Activated T-cell treated with anti-CD3 and anti-CD28 coated beads, Interleukin-2, amount 50 U/mL, for 72 hours (primary cell): ENCODE results near the gene IMP3. TPM values are rescaled to one million over a fixed set of nuclear protein-coding genes. Genes with fewer than 3 reads are reported as not detected.

Source experiments
- ATAC-seq, 2 donors: fragments of 150-1000 bp; cut with Tn5 transposase; replicated peaks in 1 of 2; 2 replicates each; pipeline ENCODE4 v1.10.0; 2021; ENCODE audit warnings: moderate library complexity in 2 of 2, mild to moderate bottlenecking in 1 of 2
- DNase-seq, 2 donors: peaks; one replicate each; pipeline ENCODE4 v3.0.0; 2021 to 2022; ENCODE audit warnings: mixed read lengths in 1 of 2
- H3K27ac Mint-ChIP-seq: one replicate; pipeline ENCODE4 v1.8.0; 2022; ENCODE audit warnings: mild to moderate bottlenecking, moderate library complexity, mixed read lengths
- H3K27me3 Mint-ChIP-seq: one replicate; pipeline ENCODE4 v1.8.0; 2022; ENCODE audit warnings: low read depth, mixed read lengths
- H3K36me3 Mint-ChIP-seq, 2 donors: one replicate each; pipeline ENCODE4 v1.8.0; 2022; ENCODE audit warnings: mixed read lengths in 2 of 2, mild to moderate bottlenecking in 1 of 2; ENCODE audit not compliant: insufficient read depth in 2 of 2
- H3K4me1 Mint-ChIP-seq: one replicate; pipeline ENCODE4 v1.8.0; 2022; ENCODE audit warnings: low read depth, mixed read lengths
- H3K4me3 Mint-ChIP-seq, 2 donors: one replicate each; pipeline ENCODE4 v1.8.0; 2022; ENCODE audit warnings: mild to moderate bottlenecking in 2 of 2, mixed read lengths in 2 of 2, moderate library complexity in 2 of 2
- H3K9me3 Mint-ChIP-seq, 2 donors: one replicate each; pipeline ENCODE4 v1.8.0; 2022; ENCODE audit warnings: mixed read lengths in 2 of 2
- total RNA-seq, 2 donors: library from RNA; stranded (reverse); gene quantifications; one replicate each; pipeline ENCODE4 v1.2.3, GENCODE V29; 2022

Gene IMP3
- total RNA-seq, 2 donors from 2014 or later = 57.5 to 61.0 TPM

DNA sequence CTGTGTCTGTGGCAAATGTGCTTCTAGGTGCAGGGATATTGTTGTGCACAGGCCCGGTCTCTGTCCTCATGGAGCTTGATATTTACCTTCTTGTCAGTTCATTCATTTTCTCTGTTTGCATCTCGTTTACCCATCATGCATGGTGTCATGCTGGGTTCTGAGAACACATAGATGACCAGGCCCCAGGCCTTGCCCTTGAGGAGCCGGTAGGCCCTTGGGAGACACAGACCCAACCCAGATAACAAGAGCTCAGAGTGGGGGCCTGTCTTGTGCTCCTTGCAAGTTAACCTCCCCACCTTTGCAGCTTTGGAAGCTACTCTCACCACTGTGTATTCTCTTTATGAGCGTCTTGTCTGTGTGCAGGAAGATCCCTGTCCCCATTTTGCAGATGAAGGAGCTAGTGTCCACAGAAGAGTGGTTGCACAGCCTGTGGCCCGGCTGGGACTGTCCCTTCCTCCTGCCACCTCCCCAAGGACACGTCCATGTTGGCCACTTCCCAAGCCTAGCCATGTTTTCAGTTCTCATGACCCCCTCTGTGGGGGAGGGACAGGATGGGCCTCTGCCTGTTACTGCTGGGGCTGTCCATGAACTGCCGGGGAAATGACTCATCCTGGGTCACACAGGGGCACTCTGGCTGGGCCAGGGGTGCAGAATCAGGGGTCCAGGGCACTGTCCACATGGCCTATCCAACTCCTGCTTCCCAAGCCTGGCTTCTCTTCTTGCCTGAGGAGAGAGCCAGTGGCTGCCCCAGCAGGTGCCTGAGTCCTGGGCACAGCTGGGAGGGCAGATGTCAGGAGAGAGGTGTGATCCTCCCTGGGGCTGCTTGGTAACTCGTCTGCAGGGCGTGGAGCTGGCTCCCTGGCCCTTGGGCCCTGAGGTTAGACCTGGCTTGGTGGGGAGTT, 11.1 kb upstream of the IMP3 start:
- Mint-ChIP-seq H3K4me1 (peaks cover 31% of the 10 kb centered on the region), H3K27ac (peak overlapping the region; percentile 17), H3K4me3 (peak overlapping the region; percentile 25 to 46), H3K36me3 (no peaks in the 10 kb centered on the region), H3K27me3 (peaks cover 8% of the 10 kb centered on the region), H3K9me3 (no peaks in the 10 kb centered on the region)
- DNase-seq (peak; percentile 5 to 17), ATAC-seq (peak in 1 of 2 donors; percentile 41)

DNA sequence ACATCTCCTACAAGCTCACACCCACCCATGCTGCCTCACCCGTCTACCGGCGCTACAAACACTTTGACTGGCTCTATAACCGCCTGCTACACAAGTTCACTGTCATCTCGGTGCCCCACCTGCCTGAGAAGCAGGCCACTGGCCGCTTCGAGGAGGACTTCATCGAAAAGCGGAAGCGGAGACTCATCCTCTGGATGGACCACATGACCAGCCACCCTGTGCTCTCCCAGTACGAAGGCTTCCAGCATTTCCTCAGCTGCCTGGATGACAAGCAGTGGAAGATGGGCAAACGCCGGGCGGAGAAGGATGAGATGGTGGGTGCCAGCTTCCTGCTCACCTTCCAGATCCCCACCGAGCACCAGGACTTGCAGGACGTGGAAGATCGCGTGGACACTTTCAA, 9.8 kb upstream of the IMP3 start:
- Mint-ChIP-seq H3K27ac (no peak overlapping the region), H3K9me3 (no peaks in the 10 kb centered on the region), H3K36me3 (no peaks in the 10 kb centered on the region), H3K4me1 (peaks cover 33% of the 10 kb centered on the region), H3K27me3 (peaks cover 8% of the 10 kb centered on the region), H3K4me3 (no peak overlapping the region)
- ATAC-seq = no peak
- no peak for DNase-seq

DNA sequence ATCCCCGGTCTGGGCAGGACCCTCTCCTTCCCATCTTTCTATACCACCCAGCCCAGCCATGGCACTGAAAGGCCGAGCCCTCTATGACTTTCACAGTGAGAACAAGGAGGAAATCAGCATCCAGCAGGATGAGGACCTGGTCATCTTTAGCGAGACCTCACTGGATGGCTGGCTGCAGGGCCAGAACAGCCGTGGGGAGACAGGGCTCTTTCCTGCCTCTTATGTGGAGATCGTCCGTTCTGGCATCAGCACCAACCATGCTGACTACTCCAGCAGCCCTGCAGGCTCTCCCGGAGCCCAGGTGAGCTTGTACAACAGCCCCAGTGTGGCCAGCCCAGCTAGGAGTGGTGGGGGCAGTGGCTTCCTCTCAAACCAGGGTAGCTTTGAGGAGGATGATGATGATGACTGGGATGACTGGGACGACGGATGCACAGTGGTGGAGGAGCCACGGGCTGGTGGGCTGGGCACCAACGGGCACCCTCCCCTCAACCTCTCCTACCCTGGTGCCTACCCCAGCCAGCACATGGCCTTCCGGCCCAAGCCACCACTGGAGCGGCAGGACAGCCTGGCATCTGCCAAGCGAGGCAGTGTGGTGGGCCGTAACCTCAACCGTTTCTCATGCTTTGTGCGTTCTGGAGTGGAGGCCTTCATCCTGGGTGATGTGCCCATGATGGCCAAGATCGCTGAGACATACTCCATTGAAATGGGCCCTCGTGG, 9.2 kb upstream of the IMP3 start:
- Mint-ChIP-seq H3K27ac (no peak overlapping the region), H3K4me1 (peaks cover 33% of the 10 kb centered on the region), H3K27me3 (peaks cover 8% of the 10 kb centered on the region), H3K36me3 (no peaks in the 10 kb centered on the region), H3K4me3 (peak overlapping the region in 1 of 2 donors; percentile 43), H3K9me3 (no peaks in the 10 kb centered on the region)
- DNase-seq (no peak), ATAC-seq (no peak)

DNA sequence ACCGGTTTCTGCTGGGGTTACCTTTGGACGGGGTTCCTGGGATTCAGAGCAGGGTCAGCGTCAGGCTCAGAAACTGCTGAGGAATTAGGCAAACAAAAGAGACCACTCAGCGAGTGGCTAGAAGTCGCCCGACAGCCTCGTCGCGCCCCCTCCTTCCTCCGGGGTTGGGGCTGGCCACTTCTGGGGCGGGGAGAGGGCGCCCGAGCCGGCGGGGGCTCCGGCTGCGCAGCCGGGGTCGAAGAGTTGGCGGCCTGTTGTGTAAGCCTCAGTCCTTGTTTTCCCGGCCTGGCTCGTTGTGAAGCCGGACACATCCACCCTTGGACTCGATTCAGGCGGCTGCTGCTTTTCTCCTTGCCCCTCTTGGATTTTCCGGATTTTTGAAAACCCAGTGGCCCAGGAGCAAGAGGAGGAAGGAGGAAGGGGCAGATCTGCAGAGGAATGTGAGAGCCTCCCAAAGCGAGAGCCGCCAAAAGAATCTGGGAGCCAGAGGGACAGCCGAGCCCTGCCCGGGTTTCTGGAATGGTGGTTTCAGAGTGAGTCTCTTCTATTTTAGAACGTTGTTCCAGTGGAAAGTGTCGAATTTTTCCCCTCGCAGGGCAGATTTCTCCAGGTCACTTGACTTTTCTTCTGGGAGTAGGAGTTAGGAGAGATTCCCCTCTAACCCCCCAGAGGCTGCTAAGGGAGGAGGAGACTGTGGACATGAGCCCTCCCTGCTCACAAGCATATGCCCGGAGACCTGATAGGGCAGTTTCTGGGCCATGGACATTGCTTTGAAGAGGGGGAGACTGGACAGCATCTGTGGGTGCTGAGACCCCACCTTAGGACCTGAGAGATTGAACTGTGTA, 8.4 kb upstream of the IMP3 start:
- Mint-ChIP-seq H3K9me3 (no peaks in the 10 kb centered on the region), H3K27me3 (peaks cover 8% of the 10 kb centered on the region), H3K4me3 (peak overlapping the region; percentile 74 to 81), H3K4me1 (peaks cover 33% of the 10 kb centered on the region), H3K36me3 (no peaks in the 10 kb centered on the region), H3K27ac (no peak overlapping the region)
- peak in 1 of 2 donors; percentile 15 for DNase-seq
- peak in 1 of 2 donors; percentile 7 for ATAC-seq

DNA sequence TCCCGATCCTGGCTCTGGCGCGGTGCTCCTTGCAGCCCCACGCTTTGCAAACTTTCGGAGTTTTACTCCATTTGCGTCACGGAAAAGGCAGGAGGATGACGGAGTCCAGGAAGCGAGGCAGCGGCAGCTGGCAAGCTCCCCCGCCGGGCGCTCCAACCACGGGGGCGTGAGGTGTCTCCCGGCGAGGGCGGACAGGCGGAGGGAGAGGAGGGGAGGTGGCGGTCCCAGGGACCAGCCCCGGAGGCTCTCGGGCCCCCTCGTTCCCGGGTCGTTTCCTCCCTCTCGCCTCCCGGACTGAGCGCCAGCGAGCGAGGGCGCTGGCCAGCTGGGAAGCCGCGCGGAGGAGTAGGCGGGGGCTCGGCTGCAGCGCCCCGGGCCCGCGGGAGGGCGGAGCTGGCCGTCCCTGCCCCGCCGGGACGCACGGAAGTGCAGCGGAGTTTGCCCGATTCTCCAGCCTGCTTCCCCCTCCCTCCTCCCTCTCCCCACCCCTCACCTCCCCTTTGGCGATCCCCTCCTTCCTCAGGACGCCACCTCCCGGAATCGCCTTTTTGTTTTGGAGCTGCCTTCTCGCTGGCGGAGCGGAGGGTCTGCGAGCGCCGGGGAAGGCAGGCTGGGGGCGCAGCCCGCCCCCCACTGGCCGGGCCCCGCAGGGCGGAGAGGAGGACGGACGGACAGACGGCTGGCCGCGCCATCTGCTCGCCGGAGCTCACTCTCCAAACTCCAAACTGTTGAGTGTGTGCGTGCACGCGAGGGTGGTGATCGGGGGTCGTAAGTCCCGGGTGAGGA, 7.5 kb upstream of the IMP3 start, which contains the start of gene SNX33:
Gene SNX33, plus strand, starts transcription at position 543 of the 786 bp plus-strand sequence. CDS start 1,191 bp downstream, outside the sequence.
- peaks cover 33% of the 10 kb centered on the region for H3K4me1 Mint-ChIP-seq
- peak within 1 kb of the TSS; percentile 85 to 87 for H3K4me3 Mint-ChIP-seq
- H3K27me3 Mint-ChIP-seq = peaks cover 8% of the 10 kb centered on the region
- H3K9me3 Mint-ChIP-seq = no peaks in the 10 kb centered on the region
- H3K36me3 Mint-ChIP-seq = no peaks in the 10 kb centered on the region
- ATAC-seq (peak; percentile 78 to 79), DNase-seq (peak; percentile 62 to 66)
- no peak within 1 kb of the TSS for H3K27ac Mint-ChIP-seq

DNA sequence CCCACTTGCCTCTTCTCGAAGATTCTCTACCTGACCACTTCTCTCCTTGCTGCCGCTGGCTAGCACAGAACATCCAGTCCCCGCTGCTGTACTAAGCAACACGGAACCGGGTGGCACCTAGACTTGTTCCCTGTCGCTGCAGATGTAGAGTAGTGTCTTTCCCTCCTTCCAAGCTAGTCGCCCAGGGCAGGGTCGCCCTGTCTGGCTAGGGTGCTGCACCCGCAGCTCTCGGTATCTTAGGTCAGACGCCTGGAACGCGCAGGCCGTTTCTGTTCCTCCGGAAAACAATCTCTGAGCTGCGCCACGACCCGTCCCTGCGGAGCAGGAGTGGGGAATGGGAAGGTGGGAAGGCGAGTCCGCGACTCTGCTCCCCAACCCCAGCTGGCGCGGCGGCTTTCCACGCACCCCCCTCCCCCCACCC, 6.9 kb upstream of the IMP3 start:
- peaks cover 32% of the 10 kb centered on the region for H3K4me1 Mint-ChIP-seq
- DNase-seq (no peak), ATAC-seq (peak; percentile 15 to 18)
- H3K9me3 Mint-ChIP-seq = no peaks in the 10 kb centered on the region
- no peaks in the 10 kb centered on the region for H3K36me3 Mint-ChIP-seq
- H3K4me3 Mint-ChIP-seq = peak overlapping the region; percentile 85 to 87
- peaks cover 8% of the 10 kb centered on the region for H3K27me3 Mint-ChIP-seq
- no peak overlapping the region for H3K27ac Mint-ChIP-seq

DNA sequence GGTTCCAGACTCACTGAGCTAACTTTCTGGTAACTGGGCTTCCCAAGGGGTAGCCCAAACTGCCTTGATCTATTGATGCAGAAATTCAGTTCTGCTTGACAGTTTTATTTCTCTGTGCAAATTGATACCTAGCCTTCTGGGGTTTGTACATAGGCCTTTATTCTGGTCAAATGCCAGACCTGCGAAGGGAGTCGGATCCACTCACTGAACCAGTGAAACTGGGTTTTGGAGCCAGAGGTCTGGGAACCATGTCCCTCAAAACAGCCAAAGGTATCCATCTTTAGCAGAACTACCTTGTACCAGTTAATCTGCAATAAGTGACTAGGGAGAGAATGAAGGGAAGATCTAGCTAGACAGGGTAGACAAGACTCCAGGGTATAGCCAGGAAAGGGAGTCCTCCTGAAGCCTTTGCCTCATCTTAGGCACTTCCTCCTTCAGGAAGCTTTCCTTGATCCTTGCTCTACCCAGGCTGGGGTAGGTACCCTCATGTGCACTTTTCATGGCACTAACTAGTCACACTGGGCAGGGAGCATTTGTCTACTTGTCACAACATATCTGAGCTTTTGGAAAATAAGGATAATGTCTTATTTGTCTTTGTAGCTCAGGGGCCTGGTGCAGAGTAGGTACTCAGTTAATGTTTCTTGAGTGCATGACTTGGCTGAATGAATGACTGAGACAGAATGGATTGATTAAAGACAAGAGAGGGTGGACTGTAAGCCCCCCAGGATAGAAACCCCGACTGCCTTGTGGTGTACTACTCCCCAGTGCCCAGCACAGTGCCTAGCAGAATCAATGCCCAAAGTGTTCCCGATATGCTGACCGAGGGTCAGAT, 6.3 kb upstream of the IMP3 start:
- Mint-ChIP-seq H3K27ac (no peak overlapping the region), H3K36me3 (no peaks in the 10 kb centered on the region), H3K27me3 (peaks cover 8% of the 10 kb centered on the region), H3K4me3 (peak overlapping the region; percentile 85 to 87), H3K4me1 (peaks cover 25% of the 10 kb centered on the region), H3K9me3 (no peaks in the 10 kb centered on the region)
- ATAC-seq (no peak), DNase-seq (no peak)

DNA sequence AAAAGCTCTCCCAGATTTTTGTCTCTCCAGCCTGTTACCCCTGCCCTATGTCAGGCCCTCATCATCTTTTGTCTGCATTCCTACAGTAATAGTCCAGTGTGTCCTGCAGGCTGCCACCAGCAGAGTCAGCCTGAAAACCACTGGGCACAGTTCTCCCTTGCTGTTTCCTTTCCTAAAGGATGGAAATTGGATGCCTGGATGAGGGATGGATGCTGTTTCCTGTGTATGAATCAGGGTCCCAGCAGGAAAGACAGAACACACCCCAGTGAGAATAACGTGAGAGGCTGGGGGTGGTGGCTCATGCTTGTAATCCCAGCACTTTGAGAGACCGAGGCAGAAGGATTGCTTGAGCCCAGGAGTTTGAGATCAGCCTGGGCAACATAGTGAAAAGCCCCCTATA, 4.4 kb upstream of the IMP3 start:
- DNase-seq = no peak
- H3K36me3 Mint-ChIP-seq = peaks cover 0 to 1% of the 10 kb centered on the region in 2 donors
- H3K27ac Mint-ChIP-seq = no peak overlapping the region
- peaks cover 8% of the 10 kb centered on the region for H3K27me3 Mint-ChIP-seq
- H3K4me3 Mint-ChIP-seq = no peak overlapping the region
- ATAC-seq = no peak
- no peaks in the 10 kb centered on the region for H3K9me3 Mint-ChIP-seq
- H3K4me1 Mint-ChIP-seq = peaks cover 21% of the 10 kb centered on the region

DNA sequence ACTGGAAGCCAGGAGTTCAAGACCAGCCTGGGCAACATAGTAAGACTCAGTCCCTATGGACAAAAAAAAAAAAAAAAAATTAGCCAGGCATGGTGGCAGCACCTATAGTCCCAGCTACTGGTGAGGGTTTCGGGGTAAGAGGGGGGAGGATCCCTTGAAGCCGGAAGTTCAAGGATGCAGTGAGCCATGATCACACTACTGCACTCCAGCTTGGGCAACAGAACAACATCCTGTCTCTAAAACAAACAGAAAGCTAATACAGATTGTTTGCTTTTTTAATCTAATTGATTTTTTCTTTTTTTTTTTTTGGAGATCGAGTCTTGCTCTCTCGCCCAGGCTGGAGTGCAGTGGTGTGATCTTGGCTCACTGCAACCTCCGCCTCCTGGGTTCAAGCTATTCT, 1.6 kb upstream of the IMP3 start:
- no peak overlapping the region for H3K27ac Mint-ChIP-seq
- H3K36me3 Mint-ChIP-seq = peaks cover 3 to 11% of the 10 kb centered on the region in 2 donors
- no peaks in the 10 kb centered on the region for H3K9me3 Mint-ChIP-seq
- H3K4me3 Mint-ChIP-seq = no peak overlapping the region
- H3K4me1 Mint-ChIP-seq = peaks cover 34% of the 10 kb centered on the region
- H3K27me3 Mint-ChIP-seq = peaks cover 4% of the 10 kb centered on the region
- DNase-seq = no peak
- no peak for ATAC-seq

DNA sequence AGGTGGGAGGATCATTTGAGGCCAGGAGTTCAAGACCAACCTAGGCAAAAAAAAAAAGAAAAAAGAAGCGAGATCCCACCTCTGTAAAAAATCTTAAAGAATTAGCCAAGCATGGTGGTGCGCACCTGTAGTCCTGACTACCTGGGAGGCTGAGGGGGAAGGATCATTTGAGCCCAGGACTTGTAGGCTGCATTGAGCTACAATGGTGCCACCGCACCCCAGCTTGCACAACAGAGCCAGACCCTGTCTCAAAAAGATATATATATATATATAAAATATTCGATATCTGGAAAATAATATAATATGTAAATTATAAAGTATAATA, 1.1 kb upstream of the IMP3 start:
- DNase-seq (no peak), ATAC-seq (no peak)
- no peaks in the 10 kb centered on the region for H3K9me3 Mint-ChIP-seq
- H3K4me1 Mint-ChIP-seq = peaks cover 33% of the 10 kb centered on the region
- H3K27ac Mint-ChIP-seq = peak overlapping the region; percentile 97
- H3K4me3 Mint-ChIP-seq = peak overlapping the region; percentile 96
- H3K27me3 Mint-ChIP-seq = no peaks in the 10 kb centered on the region
- H3K36me3 Mint-ChIP-seq = peaks cover 3 to 11% of the 10 kb centered on the region in 2 donors

DNA sequence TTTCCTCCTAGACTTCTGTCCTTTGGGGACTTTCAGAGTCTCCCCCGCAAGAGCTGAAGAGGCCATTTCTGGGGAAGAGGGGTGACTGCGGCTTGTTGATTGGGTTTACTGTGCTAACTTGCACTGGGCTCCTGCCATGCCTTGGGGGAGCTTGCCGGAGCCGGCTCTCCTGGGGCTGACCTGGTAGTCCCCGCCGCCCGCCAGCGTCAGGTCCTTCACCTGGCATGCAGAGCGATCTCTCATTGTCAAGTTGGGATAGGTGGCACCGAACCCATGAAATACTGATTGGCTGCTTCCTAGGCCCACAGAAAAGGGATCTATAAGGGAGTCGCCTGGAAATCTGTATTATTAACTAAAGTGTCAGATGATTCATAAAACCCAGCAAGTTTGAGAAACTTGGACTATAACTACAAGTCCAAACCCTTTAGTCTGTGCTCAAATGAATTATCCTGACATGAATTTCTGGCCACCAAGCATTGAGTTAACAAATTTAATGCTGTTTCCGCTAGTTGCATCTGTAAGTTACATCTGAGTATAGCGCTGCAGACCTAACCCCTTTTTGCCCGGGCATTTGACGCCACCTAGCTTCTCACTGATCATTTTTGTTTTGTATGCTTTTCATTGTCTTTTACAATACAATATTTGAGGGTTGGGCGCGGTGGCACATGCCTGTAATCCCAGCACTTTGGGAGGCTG, 607 bp upstream of the IMP3 start:
- ATAC-seq (peak; percentile 50 to 58), DNase-seq (peak; percentile 61 to 64)
- peak overlapping the region; percentile 96 for H3K4me3 Mint-ChIP-seq

More for the DNA sequence above, 607 bp upstream of the IMP3 start:
- Mint-ChIP-seq H3K27me3 (no peaks in the 10 kb centered on the region), H3K27ac (peak overlapping the region; percentile 97), H3K4me1 (peaks cover 35% of the 10 kb centered on the region), H3K9me3 (no peaks in the 10 kb centered on the region), H3K36me3 (peaks cover 3 to 11% of the 10 kb centered on the region in 2 donors)
